GM15510 (cell line): ENCODE results near the gene AHDC1.
A peak's percentile ranks its signal among the peaks of the same experiment; 100 is the strongest.

ENCODE experiments used
- POLR2A ChIP-seq: IDR thresholded peaks from 3 replicates; pipeline ENCODE4 v1.6.1; 2011; ENCODE audit warnings: borderline replicate concordance; ENCODE audit not compliant: insufficient read length; ENCODE audit errors: extremely low read depth

AHDC1 gene

DNA sequence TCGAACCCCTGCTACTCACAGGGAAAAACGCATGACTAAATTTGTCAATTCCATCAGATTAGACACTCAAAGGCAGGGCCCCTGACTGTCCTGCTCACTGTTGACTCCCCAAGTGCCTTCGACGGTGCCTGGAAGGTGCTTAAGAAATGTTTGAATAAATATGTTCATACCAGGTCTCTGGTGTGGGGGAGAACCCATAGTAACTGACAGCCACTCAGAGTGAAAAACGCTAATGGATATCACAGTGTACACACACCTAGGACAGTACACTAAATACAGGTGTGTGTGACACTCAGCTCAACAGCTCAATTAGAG, 74.3 kb downstream of the AHDC1 start:
- no peak for TF ChIP-seq POLR2A

DNA sequence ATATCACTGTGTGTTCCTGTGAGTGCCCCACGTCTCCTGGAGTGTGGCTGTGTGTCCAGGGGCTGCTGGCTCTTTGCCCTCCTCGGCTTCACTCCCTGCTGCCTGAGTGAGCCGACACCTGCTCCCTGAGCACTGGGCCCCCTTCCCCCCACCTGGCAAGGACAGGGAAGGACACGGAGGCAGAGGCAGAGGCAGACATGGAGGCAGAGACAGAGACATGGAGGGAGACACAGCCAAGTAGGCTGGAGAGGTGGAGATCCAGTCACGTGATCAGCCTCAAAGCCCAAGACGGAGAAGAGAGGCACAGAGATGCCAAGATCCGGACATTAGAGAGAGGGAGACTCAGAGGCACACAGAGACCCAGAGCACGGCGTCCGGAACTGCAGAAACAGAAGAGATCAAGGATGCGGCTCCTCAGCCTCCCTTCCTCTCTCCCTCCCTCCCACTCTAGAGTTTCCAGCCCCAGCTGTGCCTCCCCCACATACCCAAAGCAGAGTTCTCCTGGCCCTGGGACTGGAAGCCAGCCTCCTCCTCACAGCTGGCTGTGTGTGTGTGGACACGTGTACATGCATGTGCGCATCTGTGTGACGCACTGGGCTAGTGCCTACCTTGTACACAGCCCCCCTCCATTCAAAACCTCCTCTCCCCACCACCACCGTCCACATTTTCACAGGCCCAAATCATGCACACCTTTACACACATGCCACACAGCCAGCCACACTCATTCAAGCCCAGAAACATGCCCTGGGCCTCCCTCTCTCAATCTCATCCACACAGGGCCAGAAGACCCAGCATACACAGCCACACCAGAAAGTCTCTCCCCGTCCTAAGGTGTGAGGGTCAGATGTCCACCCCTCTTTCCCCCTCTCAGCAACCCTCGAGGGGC, 74.9 kb downstream of the AHDC1 start:
- no peak for TF ChIP-seq POLR2A

DNA sequence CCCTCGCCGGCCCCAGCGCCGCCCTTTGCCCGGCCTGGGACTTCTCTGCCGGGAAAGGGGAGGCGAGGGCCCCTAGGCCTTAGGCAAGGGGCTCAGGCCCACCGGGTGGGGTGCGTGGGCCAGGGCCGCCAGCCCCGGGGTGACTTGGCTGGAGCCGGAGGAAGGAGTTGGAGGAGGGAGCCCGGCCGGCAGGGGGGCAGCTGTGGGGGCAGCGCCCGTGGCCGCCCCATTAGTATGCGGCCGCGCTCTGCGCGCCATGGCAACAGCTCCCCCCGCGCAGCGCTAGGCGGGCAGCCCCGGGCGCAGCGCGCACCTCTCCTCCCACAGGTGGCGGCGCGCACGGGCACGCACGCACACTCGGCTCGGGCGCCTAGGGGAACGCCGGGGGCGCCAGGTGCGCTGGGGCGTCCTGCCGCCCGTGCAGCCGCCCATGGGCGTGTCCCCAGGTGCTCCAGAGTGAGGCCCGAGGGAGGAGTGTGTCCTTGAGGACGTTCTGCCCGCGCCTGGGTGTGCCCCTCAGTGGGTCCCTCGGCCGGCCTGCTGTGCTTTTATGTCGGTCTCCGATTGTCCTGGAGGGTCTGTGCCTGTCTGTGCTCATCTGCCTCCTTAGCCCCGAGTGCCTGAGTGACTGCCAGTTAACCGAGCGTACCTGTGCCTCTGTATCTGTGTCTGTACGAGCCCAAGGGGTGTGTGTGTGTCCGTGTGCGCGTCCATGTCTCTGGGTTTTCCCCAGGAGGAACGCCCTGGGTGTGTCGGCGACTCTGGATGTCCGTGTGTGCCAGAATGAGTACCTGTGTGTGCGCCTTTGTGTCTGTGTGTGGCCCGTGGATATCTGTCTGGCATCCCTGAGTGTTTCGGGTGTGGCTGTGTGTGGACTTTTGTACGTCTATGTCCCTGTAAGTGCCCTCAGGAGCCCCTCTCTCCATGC, 75.8 kb downstream of the AHDC1 start:
- TF ChIP-seq POLR2A = no peak

DNA sequence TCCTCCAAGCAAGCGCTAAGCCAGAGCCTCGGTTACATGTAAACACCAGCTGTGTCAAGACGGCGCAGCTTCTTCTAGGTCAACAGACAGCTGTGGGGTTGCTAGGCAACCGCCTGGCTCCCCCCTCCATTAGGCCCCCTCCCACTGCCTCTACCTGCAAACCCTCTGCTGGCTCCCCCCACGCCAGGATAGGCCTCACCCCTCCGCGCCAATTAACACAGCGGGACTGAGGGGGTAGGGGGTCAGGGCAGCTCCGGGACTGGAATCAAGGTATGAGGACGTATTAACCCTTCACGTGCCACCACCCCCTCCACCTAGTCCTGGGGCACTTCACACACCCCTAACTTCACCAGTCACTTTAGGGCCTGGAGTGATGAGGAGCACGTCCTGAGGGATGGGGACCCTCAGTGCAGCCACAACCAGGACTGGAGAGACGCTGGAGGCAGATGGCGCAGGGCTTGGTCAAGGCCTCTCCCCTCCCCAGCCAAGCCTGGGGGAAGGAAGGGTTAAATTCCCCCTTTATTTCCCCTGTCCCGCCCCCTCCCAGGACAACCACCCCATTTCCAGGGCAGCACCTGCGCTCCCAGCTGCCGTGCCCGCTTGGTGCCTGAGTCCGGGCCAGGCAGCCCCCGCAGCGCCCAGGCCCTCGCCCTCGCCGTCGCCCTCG, 76.6 kb downstream of the AHDC1 start:
- TF ChIP-seq POLR2A = no peak

DNA sequence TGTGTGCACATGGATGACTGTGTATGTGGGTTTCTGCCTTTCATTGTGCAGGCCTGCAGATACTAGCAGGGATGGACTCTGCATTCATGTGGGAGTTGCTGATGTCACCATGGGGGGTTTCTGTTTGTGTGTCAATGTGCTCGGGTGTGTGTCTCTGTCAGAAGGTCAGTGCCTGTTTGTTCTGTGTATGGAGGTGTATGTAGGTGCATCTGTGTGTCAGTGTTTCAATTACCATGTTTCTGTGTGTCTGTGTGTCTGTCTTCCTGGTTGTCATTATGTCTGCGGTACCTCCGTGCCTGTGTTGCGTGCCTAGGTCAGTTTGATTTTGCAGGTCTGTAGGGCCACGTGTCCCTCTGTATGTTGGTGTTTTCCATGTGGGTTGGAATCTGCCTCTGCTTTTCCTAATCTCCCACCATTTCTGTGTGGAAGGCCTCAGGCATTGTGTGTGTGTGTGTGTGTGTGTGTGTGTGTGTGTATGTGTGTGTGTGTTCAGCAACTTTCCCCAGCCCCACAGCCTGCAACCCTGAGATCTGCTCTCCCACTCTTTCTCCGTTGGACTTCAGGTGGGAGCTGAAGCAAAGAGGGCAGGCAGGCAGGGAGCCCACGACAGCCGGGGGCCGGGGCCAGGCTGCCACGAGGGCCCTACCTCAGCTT, 77.2 kb downstream of the AHDC1 start:
- TF ChIP-seq POLR2A = no peak

DNA sequence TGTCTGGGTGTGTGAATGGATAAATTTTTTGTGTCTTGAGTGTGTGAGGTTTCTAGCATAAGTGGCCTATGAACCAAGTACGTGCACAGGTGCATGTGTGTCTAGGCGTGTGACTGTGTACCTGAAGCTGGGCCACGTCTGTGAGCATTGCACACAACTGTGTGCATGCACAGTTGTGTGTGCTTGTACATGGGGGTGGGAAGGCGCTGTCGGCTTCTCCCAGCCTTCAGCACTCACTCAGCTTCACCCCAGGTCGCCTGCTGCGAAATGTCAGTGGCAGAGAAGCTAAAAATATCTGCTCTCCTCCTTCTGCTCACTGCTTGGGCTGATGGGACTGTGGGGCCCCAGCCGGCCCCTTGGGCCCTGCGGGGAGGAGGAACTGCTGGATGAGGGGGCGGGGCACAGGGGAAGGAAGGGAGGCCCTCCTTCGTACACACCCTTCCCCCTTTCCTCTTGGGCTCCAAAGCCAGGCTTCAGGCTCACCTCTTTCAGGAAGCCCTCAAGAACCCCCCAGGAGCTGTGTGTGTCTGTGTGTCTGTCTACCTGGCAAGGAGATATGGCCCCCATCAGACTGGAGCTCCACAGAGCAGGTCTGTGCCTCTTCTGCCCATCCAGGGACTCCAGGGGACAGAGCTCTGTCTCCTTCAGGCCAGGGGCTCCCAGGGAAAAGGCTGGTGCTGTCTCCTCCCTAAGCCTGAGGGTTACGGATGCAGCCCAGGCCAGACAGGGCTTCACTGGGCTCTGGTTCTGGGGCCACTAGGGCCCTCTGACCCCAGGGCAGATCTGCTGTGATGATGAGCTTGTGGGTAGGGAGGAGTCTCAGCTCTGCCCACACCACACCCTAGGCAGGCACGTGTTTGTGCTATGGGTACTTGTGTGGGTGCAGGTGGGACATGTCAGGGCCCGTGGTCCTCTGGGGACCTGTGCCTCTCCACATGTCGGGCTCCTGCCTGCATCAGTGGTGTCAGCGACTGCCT, 78.4 kb downstream of the AHDC1 start:
- TF ChIP-seq POLR2A = peak; percentile 21

DNA sequence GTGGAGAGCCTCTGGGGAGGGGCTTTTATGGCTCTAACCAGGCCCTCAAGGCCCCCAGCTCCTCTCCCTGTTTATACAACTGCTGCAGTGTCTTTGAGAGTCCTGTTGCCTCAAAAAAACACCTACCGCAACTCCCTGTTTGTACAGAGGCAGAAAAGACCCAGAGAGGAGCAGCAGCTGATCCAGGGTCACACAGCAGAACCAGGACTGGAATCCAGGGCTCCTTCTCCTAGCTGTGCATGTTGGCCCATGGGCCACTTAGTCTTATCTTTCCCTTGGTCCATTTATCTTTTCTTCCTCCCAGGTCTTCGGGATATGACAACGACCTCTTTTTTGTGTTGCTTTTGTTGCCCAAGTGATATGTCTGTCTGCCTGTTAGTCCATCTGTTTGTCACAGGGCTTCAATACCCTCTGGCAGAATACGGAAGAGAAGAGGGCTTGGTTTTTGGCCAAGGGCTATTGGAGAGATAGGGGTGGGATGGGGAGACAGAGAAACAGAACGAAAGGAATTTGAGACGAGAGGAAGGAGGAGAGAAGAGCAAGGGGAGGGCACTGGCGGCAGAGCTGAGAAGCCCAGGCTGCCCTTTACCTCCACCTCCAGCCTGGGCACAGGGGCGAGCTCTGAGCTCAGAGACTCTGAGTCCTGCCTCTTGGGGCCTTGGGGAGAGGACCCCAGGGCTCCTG, 80.5 kb downstream of the AHDC1 start:
- TF ChIP-seq POLR2A = no peak

DNA sequence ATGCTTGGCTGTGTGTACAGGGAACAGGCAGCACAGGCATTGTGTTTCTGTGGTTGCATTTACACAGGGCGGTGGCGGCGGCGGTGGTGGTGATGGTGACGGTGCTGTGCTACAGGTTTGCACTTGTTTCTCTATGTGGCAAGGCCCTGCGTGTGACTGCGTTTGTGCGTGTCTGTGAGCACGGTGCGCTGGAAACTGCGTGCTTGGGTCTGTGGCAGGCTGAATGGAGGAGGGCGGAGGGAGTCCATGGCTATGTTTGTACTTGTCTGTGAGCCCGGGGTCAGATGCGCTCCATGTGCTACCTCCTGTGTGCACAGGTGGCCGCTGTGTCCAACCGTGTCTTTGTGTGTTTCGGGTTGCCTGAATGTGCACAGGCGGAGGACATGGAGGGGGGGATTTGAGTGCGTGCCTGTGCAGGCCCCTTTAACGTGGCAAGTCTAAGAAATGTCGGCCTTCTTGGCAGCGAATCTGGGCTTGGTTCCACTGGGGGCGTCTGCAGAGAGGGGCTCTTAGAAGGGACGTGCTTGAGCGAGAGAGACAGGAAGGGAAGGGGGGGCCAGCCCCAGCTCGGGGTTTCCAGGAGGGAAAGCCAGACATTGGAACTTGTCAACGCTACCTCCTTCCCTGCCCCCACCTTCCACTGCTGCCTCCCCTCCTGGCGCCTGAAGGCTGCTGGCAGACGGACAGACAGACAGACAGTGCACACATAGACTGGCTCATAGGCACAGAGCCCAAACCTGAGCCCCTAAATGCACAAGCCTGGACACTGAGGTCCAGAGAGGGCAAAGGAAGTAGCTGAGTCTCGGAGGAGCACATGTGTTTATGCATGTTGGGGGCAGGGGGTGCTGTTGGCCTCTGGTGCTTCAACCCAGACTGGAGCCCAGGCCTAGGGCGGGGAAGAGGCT, 81.3 kb downstream of the AHDC1 start:
- no peak for TF ChIP-seq POLR2A

DNA sequence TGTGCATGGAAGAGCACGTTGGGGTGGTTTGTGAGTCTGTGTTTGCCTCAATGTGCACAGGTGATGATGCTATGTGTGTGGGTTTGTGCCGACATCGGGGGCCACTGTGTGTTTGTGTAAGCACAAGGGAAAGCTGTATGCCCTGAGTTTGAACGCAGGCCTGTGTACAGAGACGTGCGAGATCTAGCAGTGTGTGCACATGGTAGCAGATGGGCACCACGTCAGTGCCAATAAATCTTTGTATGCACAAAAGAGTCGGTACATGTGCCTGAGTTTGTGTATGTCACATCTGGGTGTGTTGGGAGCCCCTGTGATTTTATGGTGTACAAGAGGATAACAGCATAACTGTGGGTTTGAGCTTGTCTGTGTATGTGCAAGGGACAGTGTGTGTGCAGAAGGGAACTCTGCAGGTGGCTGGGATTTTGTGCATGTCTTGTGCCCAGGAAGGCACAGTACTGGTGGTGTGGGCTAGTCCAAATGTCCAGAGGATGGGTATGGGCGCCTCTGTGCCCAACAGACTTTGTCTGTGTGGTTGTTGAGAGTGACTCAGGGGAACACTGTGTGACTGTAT, 82.0 kb downstream of the AHDC1 start:
- no peak for TF ChIP-seq POLR2A

DNA sequence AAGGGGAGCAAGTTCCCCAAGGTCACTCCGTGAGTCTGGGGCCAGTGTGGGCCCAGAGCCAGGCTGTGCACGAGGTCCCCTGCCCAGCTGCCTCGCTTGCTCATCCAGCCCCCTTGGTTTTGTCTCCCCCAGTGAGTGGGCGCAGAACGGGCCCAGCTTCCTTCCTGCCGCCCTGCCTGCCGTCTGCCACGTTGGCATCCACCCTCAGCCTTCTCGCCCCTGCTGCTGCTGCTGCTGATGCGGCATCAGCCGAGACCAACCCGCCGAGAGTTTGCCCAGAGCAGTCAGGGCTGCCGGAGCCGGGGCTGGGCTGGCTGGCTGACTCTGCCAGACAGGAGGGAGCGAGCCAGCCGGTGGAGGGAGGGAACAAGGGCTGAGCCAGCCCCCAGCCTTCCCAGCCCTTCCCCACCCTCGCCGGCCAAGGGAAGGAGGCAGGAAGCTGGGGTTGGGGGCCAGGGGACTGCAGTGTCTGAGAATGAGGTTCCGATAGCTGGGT, 82.6 kb downstream of the AHDC1 start:
- TF ChIP-seq POLR2A = no peak

DNA sequence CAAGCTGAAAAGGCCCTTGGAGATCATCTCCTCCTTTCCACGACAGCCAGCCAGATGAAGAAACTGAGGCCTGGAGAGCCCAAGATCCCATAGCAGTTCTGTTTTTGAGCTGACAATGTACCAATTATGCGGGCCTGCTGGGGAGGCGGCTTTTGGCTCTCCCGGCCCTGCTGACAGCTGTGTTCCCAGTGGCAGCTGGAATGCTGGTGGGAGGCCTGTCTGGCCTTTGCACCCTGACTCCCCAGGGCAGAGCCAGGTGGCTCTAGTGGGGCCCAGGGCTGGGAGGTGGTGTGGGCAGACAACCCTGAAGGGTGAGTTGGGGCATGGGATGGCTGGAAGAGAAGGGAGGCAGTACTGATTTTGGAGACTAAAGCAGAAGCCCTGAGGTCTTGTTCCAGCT, 83.3 kb downstream of the AHDC1 start:
- TF ChIP-seq POLR2A = no peak
